SK-N-SH (cell line): Measurements from ENCODE around the gene CBX3.

Experiments
- CHD2 ChIP-seq: fragments of 150-350 bp; IDR thresholded peaks from 2 replicates; pipeline ENCODE4 v1.6.1; 2018; ENCODE audit warnings: low read length; ENCODE audit not compliant: partially characterized antibody
- EP300 ChIP-seq, 2 experiments: IDR thresholded peaks; 2 replicates each; pipeline versions ENCODE4 v1.4.0 to v1.6.1; 2012; ENCODE audit warnings: borderline replicate concordance in 1 of 2, low read depth in 1 of 2, low read length in 1 of 2
- EZH2phosphoT487 ChIP-seq: fragments of 200-600 bp; sonication (generic); IDR thresholded peaks from 2 replicates; pipeline ENCODE4 v1.6.1; 2017; ENCODE audit warnings: low read depth, mixed run types, mild to moderate bottlenecking, antibody characterized with exemption, moderate library complexity, borderline replicate concordance
- MAX ChIP-seq: IDR thresholded peaks from 2 replicates; pipeline ENCODE4 v1.4.0; 2012; ENCODE audit warnings: low read depth
- MEF2A ChIP-seq: IDR thresholded peaks from 2 replicates; pipeline ENCODE4 v1.4.0; 2012; ENCODE audit warnings: low read depth, borderline replicate concordance
- RAD21 ChIP-seq: IDR thresholded peaks from 2 replicates; pipeline ENCODE4 v1.6.1; 2012; ENCODE audit warnings: mild to moderate bottlenecking, low read length
- RFX5 ChIP-seq: IDR thresholded peaks from 2 replicates; pipeline ENCODE4 v1.6.1; 2012; ENCODE audit warnings: mild to moderate bottlenecking, improper control_type of control experiment, low read length
- TAF1 ChIP-seq: IDR thresholded peaks from 2 replicates; pipeline ENCODE4 v1.6.1; 2012; ENCODE audit warnings: low read depth, mild to moderate bottlenecking, low read length, moderate library complexity, borderline replicate concordance
- TF ChIP-seq, protein P1 (sequence below): fragments of 200-600 bp; sonication (generic); IDR thresholded peaks from 2 replicates; pipeline ENCODE4 v1.6.1; 2017; ENCODE audit warnings: antibody characterized with exemption, mild to moderate bottlenecking, moderate library complexity
- TF ChIP-seq, protein P2 (sequence below): fragments of 150-350 bp; IDR thresholded peaks from 2 replicates; pipeline ENCODE4 v1.6.1; 2017; ENCODE audit warnings: antibody characterized with exemption, low read length, low read depth, borderline replicate concordance

- no peak for TF ChIP-seq EP300 (IDR thresholded peaks at IDR 0.05; ENCODE audit: borderline replicate concordance in 1 of 2, low read depth in 1 of 2, low read length in 1 of 2)
- TF ChIP-seq, protein P1, sequence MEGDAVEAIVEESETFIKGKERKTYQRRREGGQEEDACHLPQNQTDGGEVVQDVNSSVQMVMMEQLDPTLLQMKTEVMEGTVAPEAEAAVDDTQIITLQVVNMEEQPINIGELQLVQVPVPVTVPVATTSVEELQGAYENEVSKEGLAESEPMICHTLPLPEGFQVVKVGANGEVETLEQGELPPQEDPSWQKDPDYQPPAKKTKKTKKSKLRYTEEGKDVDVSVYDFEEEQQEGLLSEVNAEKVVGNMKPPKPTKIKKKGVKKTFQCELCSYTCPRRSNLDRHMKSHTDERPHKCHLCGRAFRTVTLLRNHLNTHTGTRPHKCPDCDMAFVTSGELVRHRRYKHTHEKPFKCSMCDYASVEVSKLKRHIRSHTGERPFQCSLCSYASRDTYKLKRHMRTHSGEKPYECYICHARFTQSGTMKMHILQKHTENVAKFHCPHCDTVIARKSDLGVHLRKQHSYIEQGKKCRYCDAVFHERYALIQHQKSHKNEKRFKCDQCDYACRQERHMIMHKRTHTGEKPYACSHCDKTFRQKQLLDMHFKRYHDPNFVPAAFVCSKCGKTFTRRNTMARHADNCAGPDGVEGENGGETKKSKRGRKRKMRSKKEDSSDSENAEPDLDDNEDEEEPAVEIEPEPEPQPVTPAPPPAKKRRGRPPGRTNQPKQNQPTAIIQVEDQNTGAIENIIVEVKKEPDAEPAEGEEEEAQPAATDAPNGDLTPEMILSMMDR, result no peak
- TF ChIP-seq EZH2phosphoT487, result no peak
- no peak for TF ChIP-seq MEF2A
- no peak for TF ChIP-seq CHD2
- no peak for TF ChIP-seq RAD21
- TF ChIP-seq TAF1, result no peak
- TF ChIP-seq, protein P2, sequence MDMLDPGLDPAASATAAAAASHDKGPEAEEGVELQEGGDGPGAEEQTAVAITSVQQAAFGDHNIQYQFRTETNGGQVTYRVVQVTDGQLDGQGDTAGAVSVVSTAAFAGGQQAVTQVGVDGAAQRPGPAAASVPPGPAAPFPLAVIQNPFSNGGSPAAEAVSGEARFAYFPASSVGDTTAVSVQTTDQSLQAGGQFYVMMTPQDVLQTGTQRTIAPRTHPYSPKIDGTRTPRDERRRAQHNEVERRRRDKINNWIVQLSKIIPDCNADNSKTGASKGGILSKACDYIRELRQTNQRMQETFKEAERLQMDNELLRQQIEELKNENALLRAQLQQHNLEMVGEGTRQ, result no peak
- no peak for TF ChIP-seq MAX
- TF ChIP-seq RFX5, result no peak
Observed at GRCh38 chr7:26165950-26166683, 35.4 kb upstream of the CBX3 start.
